Omental fat pad (tissue), 4 donors: ENCODE measurements around the gene LYZL2. TPM values are rescaled to one million over a fixed set of nuclear protein-coding genes. Genes with fewer than 3 reads are reported as not detected.
A peak's percentile ranks its signal among the peaks of the same experiment; 100 is the strongest.

Experiments
- ATAC-seq: fragments of 150-250 bp; one replicate; pipeline ENCODE4 v1.9.1; 2016; ENCODE audit warnings: mild to moderate bottlenecking, moderate library complexity; ENCODE audit not compliant: low FRiP score
- DNase-seq: peaks from one replicate; pipeline ENCODE4 v3.0.0-alpha.2; 2019; ENCODE audit warnings: low spot score
- CTCF ChIP-seq, 3 donors: fragments of 450-650 bp; IDR thresholded peaks; one replicate each; pipeline ENCODE4 v1.5.1; 2016 to 2017; ENCODE audit warnings: antibody characterized with exemption in 3 of 3, mild to moderate bottlenecking in 3 of 3, moderate library complexity in 2 of 3
- total RNA-seq, 4 donors: library from RNA; depleted of rRNA; stranded (reverse); fragments of >200 nt; gene quantifications; one replicate each; pipeline ENCODE4 v1.1.0, GENCODE V29; 2016

The LYZL2 gene
- total RNA-seq, 4 donors from 2014 or later: not detected

GRCh38 chr10:30589441-30589840 is 40.1 kb downstream of the LYZL2 start:
- DNase-seq (no peak), ATAC-seq (no peak)
- no peak for TF ChIP-seq CTCF (IDR thresholded peaks at IDR 0.05)

GRCh38 chr10:30587522-30588031 is 42.0 kb downstream of the LYZL2 start:
- TF ChIP-seq CTCF (IDR thresholded peaks at IDR 0.05): no peak
- peak; percentile 41 for ATAC-seq
- no peak for DNase-seq

GRCh38 chr10:30586828-30587227 is 42.7 kb downstream of the LYZL2 start:
- ATAC-seq (no peak), DNase-seq (no peak)
- TF ChIP-seq CTCF (IDR thresholded peaks at IDR 0.05): no peak

- peak; percentile 25 for DNase-seq
- ATAC-seq: peak; percentile 92
- TF ChIP-seq CTCF (IDR thresholded peaks at IDR 0.05): no peak
These were observed 45.7 kb downstream of the LYZL2 start for GRCh38 chr10:30583778-30584415.

GRCh38 chr10:30581779-30582380 is 47.7 kb downstream of the LYZL2 start:
- DNase-seq (no peak), ATAC-seq (no peak)
- TF ChIP-seq CTCF (IDR thresholded peaks at IDR 0.05): no peak

GRCh38 chr10:30580676-30581075 is 48.9 kb downstream of the LYZL2 start:
- DNase-seq (no peak), ATAC-seq (no peak)
- no peak for TF ChIP-seq CTCF (IDR thresholded peaks at IDR 0.05)

GRCh38 chr10:30580241-30580640 is 49.3 kb downstream of the LYZL2 start:
- TF ChIP-seq CTCF (IDR thresholded peaks at IDR 0.05): no peak
- no peak for DNase-seq
- no peak for ATAC-seq
